ENCODE data around the gene PEA15. TPM values are rescaled to one million over a fixed set of nuclear protein-coding genes. Genes with fewer than 3 reads are reported as not detected.

The PEA15 gene
- total and polyA plus RNA-seq, 4 donors: 8.1 to 44.5 (median 11.1) TPM

GRCh38 chr1:160177667-160178066 is 27.5 kb upstream of the PEA15 start:
- WGBS: 88% methylated on average over 1 of the region's 1 CpG
- TF ChIP-seq JUND (IDR thresholded peaks at IDR 0.05): no peak
- TF ChIP-seq TAF1 (conservative IDR thresholded peaks at IDR 0.05): no peak
- no peak for TF ChIP-seq HNF4G (IDR thresholded peaks at IDR 0.05)
- TF ChIP-seq FOXA2 (IDR thresholded peaks at IDR 0.05): no peak
- TF ChIP-seq YY1 (IDR thresholded peaks at IDR 0.05): no peak
- TF ChIP-seq HNF4A (conservative IDR thresholded peaks at IDR 0.05): no peak
- TF ChIP-seq FOXA1 (IDR thresholded peaks at IDR 0.05): no peak
- no peak for TF ChIP-seq MAX (IDR thresholded peaks at IDR 0.05)
- no peak for TF ChIP-seq RXRA (IDR thresholded peaks at IDR 0.05)

DNA sequence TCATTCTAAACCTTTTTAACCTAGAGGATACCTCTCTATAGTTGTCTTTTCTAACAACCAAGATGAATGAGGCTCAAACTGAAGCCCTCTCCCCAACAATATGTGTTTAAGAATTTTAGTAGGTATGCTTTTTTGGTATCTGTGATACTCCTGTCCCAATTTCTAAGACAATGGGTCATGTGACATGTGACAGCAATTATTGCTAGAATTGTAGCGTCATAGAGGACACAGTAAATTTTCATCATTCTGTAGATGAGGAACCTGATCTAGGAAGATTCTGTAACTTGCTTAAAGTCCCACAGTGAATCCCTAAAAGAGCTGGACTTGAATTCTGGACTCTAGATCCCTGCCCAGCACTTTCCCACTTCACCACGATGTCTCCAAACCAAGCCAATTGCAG is 26.5 kb upstream of the PEA15 start:
- Histone ChIP-seq H3K27ac (ENCODE audit: low read depth in 1 of 2, low read length in 2 of 2) (no peak overlapping the region), H3K9me3 (ENCODE audit: control insufficient read depth in 4 of 4, low read length in 3 of 4) (no peaks in the 10 kb centered on the region), H3K4me1 (ENCODE audit: control insufficient read depth in 4 of 4, insufficient read depth in 4 of 4, low read length in 3 of 4) (no peaks in the 10 kb centered on the region), H3K27me3 (ENCODE audit: control insufficient read depth in 4 of 4, insufficient read depth in 4 of 4, low read length in 3 of 4) (no peaks in the 10 kb centered on the region), H3K36me3 (ENCODE audit: control insufficient read depth in 4 of 4, insufficient read depth in 3 of 4, low read depth in 1 of 4, low read length in 3 of 4) (no peaks in the 10 kb centered on the region), H3K4me3 (ENCODE audit: low read depth in 1 of 3, low read length in 3 of 3) (no peak overlapping the region), H3K9ac (ENCODE audit: low read depth in 1 of 2, low read length in 2 of 2) (no peak overlapping the region)
- WGBS: 90% methylated on average over 2 of the region's 2 CpGs
- TF ChIP-seq FOXA1 (IDR thresholded peaks at IDR 0.05) (no peak), YY1 (IDR thresholded peaks at IDR 0.05) (no peak), RXRA (IDR thresholded peaks at IDR 0.05) (no peak), NR2F2 (IDR thresholded peaks at IDR 0.05) (no peak), RAD21 (IDR thresholded peaks at IDR 0.05) (no peak), SP1 (IDR thresholded peaks at IDR 0.05) (no peak)
- TF ChIP-seq, protein P1, sequence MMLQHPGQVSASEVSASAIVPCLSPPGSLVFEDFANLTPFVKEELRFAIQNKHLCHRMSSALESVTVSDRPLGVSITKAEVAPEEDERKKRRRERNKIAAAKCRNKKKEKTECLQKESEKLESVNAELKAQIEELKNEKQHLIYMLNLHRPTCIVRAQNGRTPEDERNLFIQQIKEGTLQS (IDR thresholded peaks at IDR 0.05): no peak
- DNase-seq (ENCODE audit: low spot score): no peak

More at GRCh38 chr1:160177667-160178066, 27.5 kb upstream of the PEA15 start:
- Histone ChIP-seq H3K27me3 (ENCODE audit: control insufficient read depth in 4 of 4, insufficient read depth in 4 of 4, low read length in 3 of 4) (peaks cover 0 to 2% (median 0%) of the 10 kb centered on the region in 4 donors), H3K9ac (ENCODE audit: low read depth in 1 of 2, low read length in 2 of 2) (no peak overlapping the region), H3K27ac (ENCODE audit: low read depth in 1 of 2, low read length in 2 of 2) (no peak overlapping the region), H3K4me1 (ENCODE audit: control insufficient read depth in 4 of 4, insufficient read depth in 4 of 4, low read length in 3 of 4) (no peaks in the 10 kb centered on the region), H3K36me3 (ENCODE audit: control insufficient read depth in 4 of 4, insufficient read depth in 3 of 4, low read depth in 1 of 4, low read length in 3 of 4) (no peaks in the 10 kb centered on the region), H3K4me3 (ENCODE audit: low read depth in 1 of 3, low read length in 3 of 3) (no peak overlapping the region), H3K9me3 (ENCODE audit: control insufficient read depth in 4 of 4, low read length in 3 of 4) (no peaks in the 10 kb centered on the region)
- DNase-seq (ENCODE audit: low spot score): no peak

DNA sequence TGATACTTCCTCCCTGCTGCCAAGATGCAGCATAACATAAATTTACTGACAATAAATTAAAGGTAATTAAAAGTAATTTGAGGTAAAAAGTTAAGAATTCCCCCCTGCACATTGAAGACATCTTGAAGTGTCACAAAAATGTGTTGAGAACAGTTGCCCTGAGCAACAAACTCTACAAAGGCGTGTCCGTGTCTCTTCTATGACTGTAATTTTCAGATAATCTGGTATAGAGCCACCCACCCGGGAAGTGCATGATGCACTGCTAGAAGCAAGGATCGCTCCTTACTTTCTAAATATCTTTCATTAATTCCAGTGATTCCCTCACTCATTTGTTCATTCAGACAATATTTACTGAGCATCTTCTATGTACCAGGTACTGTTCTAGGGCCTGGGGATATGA is 25.8 kb upstream of the PEA15 start:
- no peaks in the 10 kb centered on the region for H3K36me3 ChIP-seq (ENCODE audit: control insufficient read depth in 4 of 4, insufficient read depth in 3 of 4, low read depth in 1 of 4, low read length in 3 of 4)
- H3K4me1 ChIP-seq (ENCODE audit: control insufficient read depth in 4 of 4, insufficient read depth in 4 of 4, low read length in 3 of 4): no peaks in the 10 kb centered on the region
- no peaks in the 10 kb centered on the region for H3K9me3 ChIP-seq (ENCODE audit: control insufficient read depth in 4 of 4, low read length in 3 of 4)
- no peak overlapping the region for H3K27ac ChIP-seq (ENCODE audit: low read depth in 1 of 2, low read length in 2 of 2)
- DNase-seq (ENCODE audit: low spot score): no peak
- no peaks in the 10 kb centered on the region for H3K27me3 ChIP-seq (ENCODE audit: control insufficient read depth in 4 of 4, insufficient read depth in 4 of 4, low read length in 3 of 4)
- no peak overlapping the region for H3K9ac ChIP-seq (ENCODE audit: low read depth in 1 of 2, low read length in 2 of 2)
- H3K4me3 ChIP-seq (ENCODE audit: low read depth in 1 of 3, low read length in 3 of 3): no peak overlapping the region
- no peak for TF ChIP-seq HNF4A (conservative IDR thresholded peaks at IDR 0.05)
- TF ChIP-seq YY1 (IDR thresholded peaks at IDR 0.05): no peak
- TF ChIP-seq MAX (IDR thresholded peaks at IDR 0.05): no peak
- TF ChIP-seq RXRA (IDR thresholded peaks at IDR 0.05): no peak
- TF ChIP-seq FOXA2 (IDR thresholded peaks at IDR 0.05): no peak
- no peak for TF ChIP-seq ZBTB33 (IDR thresholded peaks at IDR 0.05)
- no peak for TF ChIP-seq RAD21 (IDR thresholded peaks at IDR 0.05)
- no peak for TF ChIP-seq NR2F2 (IDR thresholded peaks at IDR 0.05)
- no peak for TF ChIP-seq GABPA (IDR thresholded peaks at IDR 0.05 in 1 of 2, conservative IDR thresholded peaks at IDR 0.05 in 1 of 2)
- no peak for TF ChIP-seq SP1 (IDR thresholded peaks at IDR 0.05)
- TF ChIP-seq JUND (IDR thresholded peaks at IDR 0.05): no peak
- no peak for TF ChIP-seq TAF1 (conservative IDR thresholded peaks at IDR 0.05)
- TF ChIP-seq FOXA1 (IDR thresholded peaks at IDR 0.05): no peak
- no peak for TF ChIP-seq CTCF (IDR thresholded peaks at IDR 0.05; ENCODE audit: low read depth, low read length, missing input control)
- no peak for TF ChIP-seq REST (IDR thresholded peaks at IDR 0.05)
- WGBS: 84% methylated on average over 4 of the region's 4 CpGs
